ENCODE data around the gene NRXN3. TPM values are rescaled to one million over a fixed set of nuclear protein-coding genes. Genes with fewer than 3 reads are reported as not detected.

NRXN3 gene
- total RNA-seq, 1 donor from 2014 or later = 1.6 TPM

DNA sequence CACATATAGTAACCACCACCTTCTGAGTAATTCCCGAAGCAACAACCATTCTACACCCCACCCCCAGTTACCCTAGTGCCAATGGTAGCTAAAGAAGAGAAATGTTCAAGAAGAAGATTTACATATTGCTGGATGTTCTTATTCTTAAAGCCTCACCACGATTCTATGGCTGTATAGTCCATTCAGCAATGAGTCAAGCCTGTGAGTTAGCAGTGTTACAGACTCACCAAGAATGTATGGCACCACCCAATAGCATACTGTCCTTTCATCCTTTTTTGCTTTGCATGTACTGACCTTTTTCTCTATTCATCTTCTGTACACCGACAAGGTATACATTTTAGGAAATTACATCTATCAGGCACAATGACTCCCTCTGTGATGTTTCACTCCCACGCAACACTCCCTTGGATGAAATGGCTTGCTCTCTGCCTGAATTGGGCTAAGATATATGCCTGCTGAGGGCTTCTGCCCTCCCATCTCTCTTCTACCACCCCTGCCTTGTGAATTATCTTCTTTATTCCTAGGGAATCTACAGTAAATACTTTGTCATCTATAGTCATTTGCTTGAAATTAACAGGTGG, 1095.3 kb downstream of the NRXN3 start:
- Histone ChIP-seq H3K27me3 (ENCODE audit: control insufficient read depth, insufficient read depth, low read length) (no peaks in the 10 kb centered on the region), H3K36me3 (ENCODE audit: control insufficient read depth, insufficient read depth, low read length) (no peaks in the 10 kb centered on the region), H3K4me3 (ENCODE audit: low read depth, low read length) (no peak overlapping the region)
- TF ChIP-seq, protein P1, sequence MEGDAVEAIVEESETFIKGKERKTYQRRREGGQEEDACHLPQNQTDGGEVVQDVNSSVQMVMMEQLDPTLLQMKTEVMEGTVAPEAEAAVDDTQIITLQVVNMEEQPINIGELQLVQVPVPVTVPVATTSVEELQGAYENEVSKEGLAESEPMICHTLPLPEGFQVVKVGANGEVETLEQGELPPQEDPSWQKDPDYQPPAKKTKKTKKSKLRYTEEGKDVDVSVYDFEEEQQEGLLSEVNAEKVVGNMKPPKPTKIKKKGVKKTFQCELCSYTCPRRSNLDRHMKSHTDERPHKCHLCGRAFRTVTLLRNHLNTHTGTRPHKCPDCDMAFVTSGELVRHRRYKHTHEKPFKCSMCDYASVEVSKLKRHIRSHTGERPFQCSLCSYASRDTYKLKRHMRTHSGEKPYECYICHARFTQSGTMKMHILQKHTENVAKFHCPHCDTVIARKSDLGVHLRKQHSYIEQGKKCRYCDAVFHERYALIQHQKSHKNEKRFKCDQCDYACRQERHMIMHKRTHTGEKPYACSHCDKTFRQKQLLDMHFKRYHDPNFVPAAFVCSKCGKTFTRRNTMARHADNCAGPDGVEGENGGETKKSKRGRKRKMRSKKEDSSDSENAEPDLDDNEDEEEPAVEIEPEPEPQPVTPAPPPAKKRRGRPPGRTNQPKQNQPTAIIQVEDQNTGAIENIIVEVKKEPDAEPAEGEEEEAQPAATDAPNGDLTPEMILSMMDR (IDR thresholded peaks at IDR 0.05; ENCODE audit: insufficient read depth, low read length, poor library complexity, severe bottlenecking) = no peak
- no peak for DNase-seq (ENCODE audit: low read depth)

DNA sequence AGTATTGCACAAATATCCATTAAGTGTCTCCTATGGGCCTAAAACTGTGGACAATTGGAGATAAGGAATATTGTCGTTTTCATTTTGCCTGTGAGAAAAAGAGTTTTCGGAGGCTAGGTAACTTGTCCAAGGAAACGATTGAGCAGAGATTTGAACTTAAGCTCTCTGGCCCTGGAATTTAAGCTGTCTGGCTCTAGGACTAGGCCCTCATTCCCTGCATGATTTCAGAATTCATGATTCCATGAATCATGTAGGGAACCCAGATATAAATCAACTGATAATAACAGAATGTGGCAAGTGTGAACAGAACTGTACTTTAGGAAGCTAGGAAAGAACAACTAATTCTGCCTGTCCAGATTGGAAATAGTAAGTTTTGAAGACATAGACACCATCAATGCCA, 1100.2 kb downstream of the NRXN3 start:
- Histone ChIP-seq H3K36me3 (ENCODE audit: control insufficient read depth, insufficient read depth, low read length) (no peaks in the 10 kb centered on the region), H3K4me3 (ENCODE audit: low read depth, low read length) (no peak overlapping the region), H3K27me3 (ENCODE audit: control insufficient read depth, insufficient read depth, low read length) (no peaks in the 10 kb centered on the region)
- no peak for DNase-seq (ENCODE audit: low read depth)
- TF ChIP-seq, protein P1 (IDR thresholded peaks at IDR 0.05; ENCODE audit: insufficient read depth, low read length, poor library complexity, severe bottlenecking) = no peak

DNA sequence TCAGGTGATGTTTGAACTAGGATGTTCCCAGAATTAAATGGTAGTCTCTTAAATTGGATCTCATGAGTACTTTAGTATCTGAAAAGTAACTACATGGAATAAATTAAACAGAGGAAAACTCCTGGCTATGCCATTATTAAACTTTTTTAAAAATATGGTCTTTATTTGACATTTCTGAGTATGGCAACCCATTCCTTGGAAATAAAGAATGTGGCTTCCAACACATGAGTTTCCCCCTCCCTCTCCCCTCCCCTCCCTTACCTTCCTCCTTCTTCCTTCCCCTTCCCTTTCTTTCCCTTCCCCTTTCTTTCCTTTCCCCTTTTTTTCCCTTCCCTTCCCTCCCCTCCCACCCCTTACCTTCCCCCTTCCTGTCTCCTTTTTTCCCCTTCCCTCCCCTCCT, 1100.9 kb downstream of the NRXN3 start:
- TF ChIP-seq, protein P1 (IDR thresholded peaks at IDR 0.05; ENCODE audit: insufficient read depth, low read length, poor library complexity, severe bottlenecking) = no peak
- Histone ChIP-seq H3K4me3 (ENCODE audit: low read depth, low read length) (no peak overlapping the region), H3K27me3 (ENCODE audit: control insufficient read depth, insufficient read depth, low read length) (no peaks in the 10 kb centered on the region), H3K36me3 (ENCODE audit: control insufficient read depth, insufficient read depth, low read length) (no peaks in the 10 kb centered on the region)
- DNase-seq (ENCODE audit: low read depth) = no peak

DNA sequence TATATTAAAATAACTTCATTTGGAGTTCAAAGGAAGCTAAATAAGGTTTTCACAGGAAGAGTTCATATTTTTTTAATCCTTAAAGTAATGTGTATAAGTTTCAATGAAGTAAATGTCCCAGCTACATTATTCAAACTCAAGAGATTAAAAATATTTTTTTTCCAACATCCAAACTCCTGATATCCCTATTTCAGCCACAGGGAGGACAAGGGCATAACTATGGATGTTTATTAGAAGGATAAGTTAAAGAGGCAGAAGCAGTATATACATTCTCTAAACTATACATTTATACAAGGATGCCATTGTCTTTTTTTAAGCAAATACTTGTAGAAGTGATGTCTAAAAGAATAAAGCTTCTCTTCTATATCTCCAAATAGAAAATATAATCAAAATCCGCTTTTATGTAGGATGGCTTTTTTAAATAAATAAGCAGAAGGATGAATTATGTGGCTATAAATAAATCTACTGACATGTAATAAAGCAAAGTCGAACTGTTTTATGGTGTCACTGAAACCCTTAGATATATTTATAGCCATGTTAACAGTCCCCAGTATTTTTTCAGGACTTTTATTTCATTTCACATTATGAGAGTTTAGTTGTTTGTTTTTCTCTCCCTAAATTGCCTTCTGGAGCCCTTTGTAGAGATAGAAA, 1104.6 kb downstream of the NRXN3 start:
- Histone ChIP-seq H3K27me3 (ENCODE audit: control insufficient read depth, insufficient read depth, low read length) (peaks cover 2% of the 10 kb centered on the region), H3K36me3 (ENCODE audit: control insufficient read depth, insufficient read depth, low read length) (no peaks in the 10 kb centered on the region), H3K4me3 (ENCODE audit: low read depth, low read length) (no peak overlapping the region)
- no peak for DNase-seq (ENCODE audit: low read depth)
- TF ChIP-seq, protein P1 (IDR thresholded peaks at IDR 0.05; ENCODE audit: insufficient read depth, low read length, poor library complexity, severe bottlenecking) = no peak

- no peaks in the 10 kb centered on the region for H3K36me3 ChIP-seq (ENCODE audit: control insufficient read depth, insufficient read depth, low read length)
- H3K4me3 ChIP-seq (ENCODE audit: low read depth, low read length) = no peak overlapping the region
- TF ChIP-seq, protein P1 (IDR thresholded peaks at IDR 0.05; ENCODE audit: insufficient read depth, low read length, poor library complexity, severe bottlenecking) = no peak
- no peak for DNase-seq (ENCODE audit: low read depth)
- peaks cover 5% of the 10 kb centered on the region for H3K27me3 ChIP-seq (ENCODE audit: control insufficient read depth, insufficient read depth, low read length)
These were observed 1105.1 kb downstream of the NRXN3 start for GRCh38 chr14:79275292-79275655.
